ENCODE results near the gene POU2F1.
"Not testable (repeated sequence)": the region's sequence is repeated elsewhere in the genome, so short reads cannot be mapped to it uniquely, and the experiment has no call there.

The POU2F1 gene

GRCh38 chr1:167238713-167239112, 18.0 kb downstream of the POU2F1 start:
- no peak for DNase-seq
- Mint-ChIP-seq H3K27me3 (ENCODE audit: low read depth, poor library complexity) (no peaks in the 10 kb centered on the region), H3K36me3 (ENCODE audit: low read depth) (peaks cover 32% of the 10 kb centered on the region), H3K4me3 (no peak overlapping the region), H3K4me1 (peaks cover 5% of the 10 kb centered on the region), H3K9me3 (peaks cover under 1% of the 10 kb centered on the region), H3K27ac (no peak overlapping the region)
- no peak for TF ChIP-seq CTCF (IDR thresholded peaks at IDR 0.05)

- Mint-ChIP-seq H3K9me3 (peaks cover 3% of the 10 kb centered on the region), H3K4me1 (peaks cover 5% of the 10 kb centered on the region), H3K4me3 (no peak overlapping the region), H3K27me3 (ENCODE audit: low read depth, poor library complexity) (no peaks in the 10 kb centered on the region), H3K27ac (no peak overlapping the region), H3K36me3 (ENCODE audit: low read depth) (peaks cover 37% of the 10 kb centered on the region)
- no peak for TF ChIP-seq CTCF (IDR thresholded peaks at IDR 0.05)
- DNase-seq: no peak
Measured at GRCh38 chr1:167239257-167239656, 18.6 kb downstream of the POU2F1 start.

- TF ChIP-seq CTCF (IDR thresholded peaks at IDR 0.05): no peak
- peaks cover 18% of the 10 kb centered on the region for H3K4me1 Mint-ChIP-seq
- H3K27ac Mint-ChIP-seq: no peak overlapping the region
- no peaks in the 10 kb centered on the region for H3K27me3 Mint-ChIP-seq (ENCODE audit: low read depth, poor library complexity)
- H3K36me3 Mint-ChIP-seq (ENCODE audit: low read depth): peaks cover 49% of the 10 kb centered on the region
- peaks cover 3% of the 10 kb centered on the region for H3K9me3 Mint-ChIP-seq
- no peak overlapping the region for H3K4me3 Mint-ChIP-seq
- DNase-seq: no peak
Measured at GRCh38 chr1:167244244-167244643, 23.6 kb downstream of the POU2F1 start.

GRCh38 chr1:167245168-167245567, 24.5 kb downstream of the POU2F1 start:
- H3K27ac Mint-ChIP-seq; H3K27me3 Mint-ChIP-seq (ENCODE audit: low read depth, poor library complexity); DNase-seq; H3K9me3 Mint-ChIP-seq; H3K4me3 Mint-ChIP-seq: not testable (repeated sequence)
- Mint-ChIP-seq H3K36me3 (ENCODE audit: low read depth) (peaks cover 46% of the 10 kb centered on the region), H3K4me1 (peaks cover 24% of the 10 kb centered on the region)

- Mint-ChIP-seq H3K27ac (no peak overlapping the region), H3K27me3 (ENCODE audit: low read depth, poor library complexity) (no peaks in the 10 kb centered on the region), H3K4me3 (no peak overlapping the region), H3K9me3 (peaks cover 3% of the 10 kb centered on the region), H3K4me1 (peaks cover 24% of the 10 kb centered on the region), H3K36me3 (ENCODE audit: low read depth) (peaks cover 36% of the 10 kb centered on the region)
- no peak for TF ChIP-seq CTCF (IDR thresholded peaks at IDR 0.05)
- DNase-seq: no peak
Measured at GRCh38 chr1:167246971-167247370, 26.3 kb downstream of the POU2F1 start.

- no peak for TF ChIP-seq CTCF (IDR thresholded peaks at IDR 0.05)
- Mint-ChIP-seq H3K27ac (no peak overlapping the region), H3K27me3 (ENCODE audit: low read depth, poor library complexity) (no peaks in the 10 kb centered on the region), H3K4me3 (no peak overlapping the region), H3K4me1 (peaks cover 24% of the 10 kb centered on the region), H3K36me3 (ENCODE audit: low read depth) (peaks cover 32% of the 10 kb centered on the region), H3K9me3 (peaks cover 3% of the 10 kb centered on the region)
- DNase-seq: no peak
Measured at GRCh38 chr1:167247754-167248153, 27.1 kb downstream of the POU2F1 start.

Data from nephron progenitor cell (in vitro differentiated cells).